NCI-H146 treated with DMSO at 0.1 percent for 48 hours (cell line): ENCODE results near the gene DDB1.

Experiments used
- DNase-seq: peaks from one replicate; lab custom pipeline; 2025; ENCODE audit not compliant: unreplicated experiment; lab: John Stamatoyannopoulos, UW

The DDB1 gene

DNA sequence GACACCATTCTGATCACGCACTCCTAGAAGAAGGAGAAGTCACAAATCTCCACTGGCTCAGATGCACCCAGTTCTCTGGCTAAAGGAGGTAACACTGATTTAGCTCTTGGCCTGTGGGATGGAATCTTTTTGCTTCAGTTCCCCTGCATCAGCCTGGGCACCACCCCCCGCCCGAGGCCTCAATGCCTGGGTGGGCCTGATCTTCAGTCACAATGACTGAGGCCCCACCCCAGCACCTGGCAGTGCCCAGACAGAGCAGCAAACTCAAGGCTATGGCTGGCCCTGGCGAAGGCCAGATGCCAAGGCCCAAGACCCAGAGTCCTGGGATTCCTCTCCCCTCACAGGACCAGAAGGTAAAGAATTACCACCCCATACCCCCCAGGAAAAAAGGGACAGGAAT lies 23.8 kb upstream of the DDB1 start:
- DNase-seq: no peak

DNA sequence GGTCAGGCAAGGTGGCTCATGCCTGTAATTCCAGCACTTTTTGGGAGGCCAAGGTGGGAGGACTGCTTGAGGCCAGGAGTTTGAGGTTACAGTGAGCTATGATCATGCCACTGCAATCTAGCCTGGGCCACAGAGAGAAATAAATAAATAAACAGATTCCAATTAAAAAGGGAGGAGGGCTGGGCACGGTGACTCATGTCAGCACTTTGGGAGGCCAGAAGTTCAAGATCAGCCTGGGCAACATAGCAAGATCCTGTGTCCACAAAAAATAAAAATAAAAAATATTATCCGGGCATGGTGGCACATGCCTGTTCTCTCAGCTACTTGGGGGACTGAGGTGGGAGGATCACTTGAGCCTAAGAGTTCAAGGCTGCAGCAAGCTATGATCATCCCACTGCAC lies 21.3 kb upstream of the DDB1 start:
- DNase-seq: no peak

DNA sequence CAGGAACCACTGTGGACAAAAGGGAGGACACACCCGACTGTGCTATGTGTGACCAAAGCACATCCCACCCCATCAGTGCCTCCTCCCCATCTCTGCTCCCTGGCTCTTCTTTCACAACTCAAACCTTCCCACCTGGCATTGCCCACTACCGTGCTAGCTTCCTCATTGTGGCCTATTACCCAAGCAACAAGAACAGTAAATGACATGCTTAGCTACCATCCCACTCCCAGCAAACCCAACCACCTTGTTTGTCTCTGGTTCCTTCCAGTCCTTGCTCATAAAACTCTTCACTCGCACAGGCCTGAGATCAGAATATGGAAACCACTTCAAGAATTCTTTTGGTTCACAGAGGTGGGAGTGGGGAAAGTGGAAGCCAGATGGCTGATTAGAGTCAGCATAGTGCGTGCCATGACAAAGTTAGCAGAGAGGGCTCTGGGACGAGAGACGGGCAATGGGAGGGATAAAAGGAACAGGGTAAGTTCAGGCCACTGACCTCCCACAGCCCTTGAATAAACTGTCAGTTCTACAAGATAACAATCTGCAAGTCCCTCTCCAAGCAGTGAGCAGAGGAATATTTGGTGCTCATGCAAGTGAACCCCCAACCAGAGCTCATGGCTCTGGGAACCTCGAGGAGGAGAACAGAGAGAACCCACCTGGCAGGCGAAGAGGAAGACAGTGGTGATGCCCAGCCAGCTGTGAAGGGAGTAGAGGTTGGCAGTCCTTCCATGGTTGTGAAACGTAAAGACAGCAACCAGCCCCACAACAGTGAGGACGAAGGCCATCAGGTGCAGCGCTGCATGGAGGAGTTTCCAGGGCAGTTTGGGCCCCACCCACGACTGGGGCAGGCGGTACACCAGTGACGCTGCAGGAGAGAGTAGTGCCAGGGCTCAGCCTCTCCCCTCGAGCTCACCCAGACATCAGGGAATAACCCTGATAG lies 20.5 kb upstream of the DDB1 start:
- DNase-seq: no peak

DNA sequence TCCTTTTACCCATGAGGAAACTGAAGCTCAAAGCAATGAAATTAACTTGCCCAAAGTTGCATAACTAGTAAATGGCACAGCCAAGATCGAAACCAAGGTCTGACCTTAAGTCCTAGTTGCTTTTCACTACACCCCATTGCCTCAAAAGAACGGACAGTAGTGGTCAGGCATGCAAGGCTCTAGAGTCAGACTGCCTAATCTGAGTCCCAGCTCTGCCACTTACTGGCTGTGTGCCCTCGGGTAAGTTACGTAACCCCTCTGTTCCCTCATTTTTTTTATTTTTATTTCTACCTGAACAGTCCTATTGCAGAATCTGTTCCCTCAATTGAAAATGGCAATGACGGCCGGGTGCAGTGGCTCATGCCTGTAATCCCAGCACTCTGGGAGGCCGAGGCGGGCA lies 19.1 kb upstream of the DDB1 start:
- DNase-seq: no peak

DNA sequence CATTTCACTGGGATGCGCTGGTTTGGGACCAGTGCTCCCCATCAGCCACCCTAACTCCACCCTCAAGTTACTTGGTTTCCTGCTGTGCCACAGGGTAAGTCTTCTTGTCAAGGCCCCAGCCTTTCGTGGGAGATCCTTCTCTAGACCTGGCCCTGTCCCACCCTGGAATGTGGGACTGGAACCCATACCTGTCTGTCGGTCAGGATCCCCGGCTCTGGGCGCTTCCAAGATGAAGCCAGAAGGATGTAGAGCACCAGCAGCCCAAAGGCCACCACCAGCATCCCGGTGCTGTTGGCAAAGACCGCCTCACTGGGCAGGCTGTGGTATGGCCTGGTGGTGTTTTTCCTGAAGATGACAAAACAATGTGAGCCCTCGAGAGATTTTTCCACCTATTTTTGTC lies 17.9 kb upstream of the DDB1 start:
- no peak for DNase-seq

DNA sequence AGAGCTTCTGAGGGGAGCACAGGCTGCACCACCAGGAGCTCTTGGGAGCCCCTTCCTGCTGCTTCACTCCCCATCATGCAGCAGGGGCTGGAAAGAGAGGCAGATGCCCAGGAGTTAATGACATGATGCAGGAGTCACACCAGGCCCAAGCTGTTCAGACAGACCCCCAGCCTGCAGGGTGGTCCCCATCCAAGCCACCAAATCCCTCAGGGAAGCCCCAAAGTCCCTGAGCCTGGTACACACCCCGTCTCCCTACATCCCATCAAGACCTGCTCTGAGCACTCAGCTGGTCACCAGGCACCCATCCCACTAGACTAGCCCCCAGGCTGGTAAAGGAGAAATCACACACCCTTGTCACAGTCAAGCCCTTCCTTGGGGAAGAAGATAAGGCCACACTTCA lies 17.4 kb upstream of the DDB1 start:
- DNase-seq: no peak

DNA sequence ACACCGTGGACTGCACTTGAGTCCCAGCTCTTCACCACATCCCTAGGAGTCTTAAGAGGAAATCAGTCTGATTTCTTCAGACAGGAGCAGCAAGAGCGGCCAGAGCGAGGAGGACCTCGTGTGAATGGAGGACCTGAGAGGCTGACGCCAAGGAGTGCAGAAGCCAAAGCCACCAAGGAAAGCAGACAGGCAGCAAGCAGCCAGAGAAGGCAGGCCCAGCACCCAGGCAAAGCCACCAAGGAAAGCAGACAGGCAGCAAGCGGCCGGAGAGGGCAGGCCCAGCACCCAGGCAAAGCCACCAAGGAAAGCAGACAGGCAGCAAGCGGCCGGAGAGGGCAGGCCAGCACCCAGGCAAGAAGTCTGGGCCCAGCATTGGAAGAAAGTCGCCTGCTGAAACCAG lies 17.0 kb upstream of the DDB1 start:
- no peak for DNase-seq

DNA sequence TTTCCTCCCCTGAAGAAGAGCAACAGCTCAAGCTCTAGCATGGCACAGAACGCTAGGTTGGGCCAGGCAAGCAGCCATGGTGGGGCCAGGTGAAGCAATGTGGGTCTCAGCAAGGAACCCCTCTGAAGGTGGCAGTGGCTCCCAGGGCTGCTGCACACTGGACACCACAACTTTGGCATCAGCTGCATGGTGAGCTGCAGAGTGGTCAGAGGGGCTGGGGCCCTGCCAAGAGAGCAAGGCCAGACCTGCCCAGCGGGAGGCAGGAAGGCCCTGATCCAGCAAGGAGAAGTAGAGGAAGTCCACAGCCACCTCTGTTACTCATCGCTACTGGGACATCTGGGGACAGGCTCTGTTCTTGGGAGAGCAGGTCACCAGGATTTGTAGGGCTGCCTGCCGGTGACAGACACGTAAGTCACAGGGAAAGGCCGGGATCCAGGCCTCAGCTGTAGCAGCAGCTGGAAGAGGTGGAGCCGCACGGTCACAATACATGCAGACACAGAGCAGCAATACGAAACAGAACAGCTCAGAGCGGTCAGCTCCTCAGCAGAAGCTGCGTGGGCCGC lies 16.4 kb upstream of the DDB1 start:
- no peak for DNase-seq

DNA sequence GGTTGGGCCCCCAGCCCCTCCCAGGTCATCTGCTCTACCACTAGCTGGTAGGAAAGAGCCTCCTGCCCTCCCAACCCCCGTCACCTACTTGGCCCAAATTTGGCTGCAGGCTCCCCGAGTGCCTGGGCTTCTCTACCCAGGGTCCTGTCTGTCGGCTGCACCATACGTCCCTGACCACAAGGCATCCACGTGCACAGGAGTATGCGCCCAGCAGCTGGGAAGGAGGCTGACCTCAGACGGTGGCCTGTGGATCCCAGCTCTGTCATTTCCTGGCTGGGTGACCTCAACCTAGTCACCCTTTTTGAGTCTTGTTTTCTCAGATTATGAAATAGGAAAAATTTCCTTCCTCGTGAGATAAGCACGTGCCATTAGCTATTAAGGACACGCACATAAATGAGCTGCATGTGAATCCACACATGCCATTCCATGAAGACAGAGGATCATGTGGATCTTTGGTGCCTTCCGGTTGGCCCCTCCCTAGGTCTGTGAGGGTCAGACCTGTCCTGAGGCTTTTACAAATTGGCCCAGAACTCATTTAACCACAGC lies 15.1 kb upstream of the DDB1 start:
- DNase-seq: no peak

DNA sequence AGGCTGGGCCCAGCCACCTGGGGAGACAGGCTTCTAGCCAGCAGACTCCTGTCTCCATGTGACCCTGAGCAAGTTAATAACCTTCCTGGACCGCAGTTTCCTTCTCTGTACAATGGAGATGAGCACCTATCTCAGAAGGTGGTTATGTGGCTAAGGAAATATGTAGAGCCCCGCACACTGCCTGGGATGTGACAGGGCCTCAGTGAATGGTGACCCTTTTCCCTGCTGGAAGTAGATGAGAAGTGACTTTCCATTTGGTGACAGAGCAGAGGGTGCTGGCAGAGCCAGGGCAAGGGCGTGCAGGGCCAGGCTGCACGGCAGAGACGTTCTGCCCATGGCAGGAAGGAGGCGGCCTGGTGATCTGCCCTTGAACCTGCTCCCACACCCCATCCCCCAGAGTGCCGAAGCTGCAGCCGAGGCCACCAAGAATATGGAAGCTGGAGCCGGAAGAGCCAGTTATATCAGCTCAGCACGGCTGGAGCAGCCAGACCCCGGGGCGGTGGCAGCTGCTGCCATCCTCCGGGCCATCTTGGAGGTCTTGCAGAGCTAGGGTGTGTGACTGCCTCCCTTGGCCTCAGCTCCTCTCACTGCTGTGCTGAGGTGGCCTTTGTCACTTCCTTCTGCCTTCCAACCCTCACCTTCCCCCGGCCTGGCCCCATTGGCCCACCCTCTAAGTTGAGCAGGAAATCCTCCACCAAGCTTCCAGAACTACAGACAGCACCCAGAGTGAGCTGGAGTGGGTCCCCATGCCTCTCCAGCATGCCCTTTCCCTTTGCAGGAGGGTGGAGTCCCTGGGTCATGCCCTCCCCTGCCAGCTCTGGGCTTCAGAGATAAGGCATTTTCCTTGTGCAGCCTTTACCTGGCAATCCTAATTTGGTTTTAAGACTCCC lies 13.3 kb upstream of the DDB1 start:
- no peak for DNase-seq

DNA sequence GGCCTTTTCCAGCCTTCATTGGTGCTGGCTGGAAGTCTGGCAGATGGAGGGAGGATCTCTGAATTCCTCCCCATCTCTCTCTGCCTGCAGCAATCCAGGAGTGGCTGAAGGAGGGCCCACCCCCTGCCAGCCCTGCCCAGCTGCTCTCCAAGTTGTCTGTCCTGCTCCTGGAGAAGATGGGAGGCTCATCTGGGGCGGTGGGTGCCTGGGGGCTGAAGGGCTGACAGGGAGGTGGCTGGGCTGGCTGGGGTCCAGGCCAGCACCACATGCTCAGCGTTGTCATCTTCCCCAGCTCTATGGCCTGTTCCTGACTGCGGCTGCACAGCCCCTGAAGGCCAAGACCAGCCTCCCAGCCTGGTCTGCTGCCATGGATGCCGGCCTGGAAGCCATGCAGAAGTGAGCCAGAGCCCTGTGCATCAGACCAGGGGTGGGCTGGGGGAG lies 12.3 kb upstream of the DDB1 start:
- no peak for DNase-seq

DNA sequence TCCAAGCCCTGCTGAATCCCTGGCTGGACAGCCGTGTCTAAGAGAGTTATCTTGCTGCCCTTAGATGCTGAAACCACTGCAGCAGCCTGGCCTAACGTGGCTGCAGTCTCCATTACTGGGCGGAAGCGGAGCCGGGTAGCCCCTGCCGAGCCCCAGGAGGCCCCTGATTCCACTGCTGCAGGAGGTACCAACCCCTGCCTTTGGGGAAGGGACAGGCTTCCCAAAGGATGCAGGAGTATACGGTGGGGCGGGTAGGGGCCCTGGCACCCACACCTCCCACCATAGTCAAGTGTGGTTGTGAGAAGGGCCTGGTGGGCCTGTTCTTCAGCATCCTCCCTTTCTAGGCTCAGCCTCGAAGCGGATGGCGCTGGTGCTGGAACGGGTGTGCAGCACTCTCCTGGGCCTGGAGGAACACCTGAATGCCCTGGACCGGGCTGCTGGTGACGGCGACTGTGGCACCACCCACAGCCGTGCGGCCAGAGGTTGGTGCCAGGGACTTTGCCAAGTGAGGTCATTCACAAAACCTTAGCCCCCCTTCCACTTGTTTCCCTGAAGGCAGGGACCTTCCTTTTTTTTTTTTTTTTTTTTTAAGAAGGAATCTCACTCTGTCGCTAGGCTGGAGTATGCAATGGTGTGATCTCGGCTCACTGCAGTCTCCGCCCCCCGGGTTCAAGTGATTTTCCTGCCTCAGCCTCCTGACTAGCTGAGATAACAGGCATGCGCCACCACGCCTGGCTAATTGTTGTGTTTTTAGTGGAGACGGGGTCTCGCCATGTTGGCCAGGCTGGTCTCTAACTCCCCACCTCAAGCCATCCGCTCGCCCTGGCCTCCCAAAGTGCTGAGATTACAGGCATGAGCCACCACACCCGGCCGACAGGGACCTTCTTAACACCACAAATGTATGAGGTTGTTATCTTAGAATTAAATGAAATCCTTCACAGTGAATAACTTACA lies 11.2 kb upstream of the DDB1 start:
- no peak for DNase-seq

DNA sequence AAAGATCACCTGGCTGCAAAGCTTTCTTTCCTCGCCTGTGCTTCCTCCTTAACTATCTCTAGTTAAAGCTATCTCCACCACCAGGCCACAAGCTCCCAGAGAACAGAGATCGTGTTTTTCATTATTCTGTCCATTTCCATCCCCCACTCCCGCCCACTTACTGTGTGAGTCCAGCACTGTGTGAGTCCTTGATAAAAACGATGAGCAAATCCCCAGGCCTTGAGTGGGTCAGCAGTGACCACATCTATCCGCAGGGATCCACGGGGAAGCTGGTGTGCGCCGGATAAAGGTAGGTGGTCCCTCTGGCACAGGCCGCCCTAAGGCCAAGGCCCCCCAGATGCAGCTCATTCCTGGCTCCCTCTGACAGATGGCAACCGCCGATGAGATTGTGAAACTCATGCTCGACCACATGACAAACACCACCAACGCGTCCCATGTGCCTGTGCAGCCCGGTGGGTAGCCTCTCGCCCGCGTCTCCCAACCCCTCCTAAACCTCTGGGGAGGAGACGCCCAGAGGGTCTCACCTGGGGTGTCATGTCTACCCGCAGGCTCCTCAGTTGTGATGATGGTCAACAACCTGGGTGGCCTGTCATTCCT lies 9.4 kb upstream of the DDB1 start:
- no peak for DNase-seq

DNA sequence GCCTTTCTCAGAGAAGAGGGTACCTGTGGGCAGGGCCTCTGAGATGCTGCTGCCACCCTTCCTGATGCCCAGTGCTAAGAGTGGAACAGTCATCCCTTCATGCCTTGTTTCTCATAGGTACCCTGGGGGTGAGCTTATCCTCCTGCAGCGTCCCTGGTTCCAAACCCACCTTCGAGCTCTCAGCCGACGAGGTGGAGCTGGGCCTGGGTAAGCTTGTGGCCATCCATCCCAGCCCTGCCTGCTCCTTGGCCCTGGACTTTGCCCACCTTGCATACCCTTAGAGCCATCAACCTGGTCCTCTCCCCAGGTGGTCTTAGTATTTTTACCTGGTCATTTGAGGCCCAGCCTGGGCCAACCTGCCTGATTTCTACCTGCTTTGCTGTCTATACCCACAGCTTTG lies 8.8 kb upstream of the DDB1 start:
- DNase-seq: no peak

DNA sequence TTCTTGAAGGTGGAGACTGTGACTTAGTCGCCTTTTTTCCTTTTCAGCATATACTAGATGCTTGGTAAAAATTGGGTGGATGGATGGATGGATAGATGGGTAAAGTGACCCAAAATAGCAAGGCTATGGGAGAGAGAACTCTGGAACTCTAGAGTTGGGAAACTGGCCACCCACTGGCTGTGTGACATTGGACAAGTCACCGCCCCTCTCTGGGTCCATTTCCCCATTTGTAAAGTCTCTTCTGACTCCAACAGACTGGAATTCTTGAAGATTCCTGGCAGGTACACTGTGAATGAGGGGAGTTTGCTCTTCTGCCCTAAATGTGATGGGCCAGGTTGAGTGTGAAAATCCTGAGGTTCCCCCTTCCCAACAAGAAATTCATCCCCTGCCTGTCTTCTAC lies 8.1 kb upstream of the DDB1 start:
- DNase-seq: no peak

DNA sequence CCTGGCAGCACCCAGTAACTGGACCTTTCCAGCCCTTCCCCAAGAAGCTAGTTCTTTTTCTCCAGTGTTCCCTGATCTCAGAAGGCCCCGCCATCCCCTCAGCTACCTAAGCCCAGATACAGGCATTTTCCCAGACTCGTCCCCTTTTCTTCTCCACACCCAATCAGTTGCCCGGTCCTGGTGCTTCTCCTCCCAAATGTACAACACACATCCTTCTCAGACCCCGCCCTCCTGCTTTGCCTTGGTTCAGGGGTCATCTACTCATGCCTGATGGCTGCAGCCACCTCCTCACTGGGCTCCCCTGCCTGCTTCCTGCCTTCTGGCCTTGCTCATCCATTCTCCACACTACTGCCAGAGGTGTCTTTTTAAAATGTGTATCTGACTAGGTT lies 6.6 kb upstream of the DDB1 start:
- no peak for DNase-seq

DNA sequence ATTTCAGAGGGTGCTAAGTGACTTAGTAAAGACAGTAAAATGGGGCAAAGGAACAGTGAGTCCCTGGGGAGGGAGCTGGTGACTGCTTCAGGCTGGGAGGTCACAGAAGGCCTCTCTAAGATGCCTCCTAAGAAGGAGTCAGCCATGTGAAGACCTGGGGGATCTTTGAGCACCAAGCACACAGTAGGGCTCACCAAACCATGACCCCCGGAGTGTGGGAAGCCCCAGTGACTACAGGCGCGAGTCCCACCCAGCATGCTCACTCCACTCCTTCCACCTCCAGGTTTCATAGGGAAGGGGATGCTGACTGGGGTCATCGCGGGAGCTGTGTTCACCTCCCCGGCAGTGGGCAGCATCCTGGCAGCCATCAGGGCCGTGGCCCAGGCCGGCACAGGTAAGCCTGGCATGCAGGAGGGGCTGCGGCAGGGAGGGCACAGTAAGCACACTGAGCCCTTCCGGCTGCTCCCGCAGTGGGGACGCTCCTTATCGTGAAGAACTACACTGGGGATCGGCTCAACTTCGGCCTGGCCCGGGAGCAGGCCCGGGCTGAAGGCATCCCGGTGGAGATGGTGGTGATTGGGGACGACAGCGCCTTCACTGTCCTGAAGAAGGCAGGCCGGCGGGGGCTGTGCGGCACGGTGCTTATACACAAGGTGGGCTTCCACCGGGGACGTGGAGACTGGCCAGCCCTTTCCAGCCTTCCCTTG lies 6.0 kb upstream of the DDB1 start:
- no peak for DNase-seq

DNA sequence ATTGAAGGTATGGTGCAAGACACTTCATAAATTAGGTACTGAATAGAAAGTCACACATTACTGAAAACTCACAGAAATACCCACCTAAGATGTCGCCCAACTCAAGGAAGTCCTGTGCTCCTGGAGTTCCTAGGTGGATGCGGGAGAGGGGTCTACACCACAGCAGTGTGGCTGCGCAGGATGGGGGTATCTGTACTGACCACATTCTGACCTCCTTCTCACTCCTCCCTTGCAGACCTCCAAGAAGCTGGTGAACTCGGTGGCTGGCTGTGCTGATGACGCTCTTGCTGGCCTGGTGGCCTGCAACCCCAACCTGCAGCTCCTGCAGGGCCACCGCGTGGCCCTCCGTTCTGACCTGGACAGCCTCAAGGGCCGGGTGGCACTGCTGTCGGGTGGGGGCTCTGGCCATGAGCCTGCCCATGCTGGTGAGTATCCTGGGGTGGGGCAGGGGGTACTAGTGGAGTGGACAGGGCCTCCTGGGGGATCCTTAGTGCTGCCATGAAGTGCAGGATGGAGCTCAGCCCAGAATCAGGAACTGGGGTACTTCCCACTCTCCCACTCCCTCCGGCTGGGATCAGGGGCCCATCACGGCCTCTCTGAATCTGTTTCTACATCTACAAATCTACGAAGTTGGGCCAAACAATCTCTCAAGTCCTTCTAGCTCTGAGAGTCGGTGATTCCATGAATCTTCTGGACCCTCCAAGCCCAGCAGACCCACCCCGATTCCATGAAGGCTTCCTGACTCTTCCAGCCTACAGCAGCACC lies 5.0 kb upstream of the DDB1 start:
- no peak for DNase-seq
